Testis (tissue), 2 donors: Measurements from ENCODE around the gene CFAP61.

Source experiments
- CTCF ChIP-seq, 3 experiments: fragments of 450-650 bp in 2 of 3; fragments of 200-600 bp in 1 of 3; sonication (generic) in 1 of 3; IDR thresholded peaks; one replicate each; pipeline ENCODE4 v1.5.1; 2016 to 2019; ENCODE audit warnings: antibody characterized with exemption in 3 of 3, mild to moderate bottlenecking in 2 of 3, moderate library complexity in 1 of 3
- POLR2A ChIP-seq: fragments of 450-650 bp; IDR thresholded peaks from one replicate; pipeline ENCODE4 v1.6.1; 2017; ENCODE audit warnings: antibody characterized with exemption, mild to moderate bottlenecking, moderate library complexity

DNA sequence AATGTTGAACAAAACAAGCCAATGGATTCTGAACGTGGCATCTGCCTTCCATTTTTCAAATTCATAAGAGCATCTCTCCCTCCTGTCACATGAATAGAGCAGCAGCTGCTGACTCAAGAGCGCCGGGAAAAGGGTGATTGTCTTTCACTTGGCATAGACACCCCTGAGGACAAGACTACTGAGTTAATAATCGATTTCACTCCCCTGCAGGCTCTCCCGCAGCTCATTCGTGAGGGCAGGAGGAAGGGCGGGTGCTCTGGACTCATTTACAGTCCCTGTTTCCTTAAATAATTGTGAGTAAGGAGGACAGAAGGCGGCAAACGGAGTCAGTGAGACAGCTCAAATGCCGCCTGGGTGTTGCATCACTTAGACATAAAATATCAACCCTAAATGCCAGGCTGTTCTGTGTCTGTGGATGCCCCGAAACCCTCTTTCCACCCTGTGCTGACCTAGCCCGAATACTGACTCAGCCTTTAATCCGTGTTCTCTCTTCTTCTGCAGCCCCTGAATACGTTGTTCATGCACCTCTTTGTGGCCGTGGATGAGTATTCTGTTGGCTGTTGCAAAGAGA, 21.6 kb downstream of the CFAP61 start:
- TF ChIP-seq CTCF (IDR thresholded peaks at IDR 0.05) (no peak), POLR2A (no peak)
